Measurements from ENCODE around the gene CCDC137. TPM values are rescaled to one million over a fixed set of nuclear protein-coding genes. Genes with fewer than 3 reads are reported as not detected.

The CCDC137 gene
- total and polyA plus RNA-seq, 2 of the 13 experiments (the other 11 are each of a cell fraction or from before 2014, with no cell fraction given): 14.6 to 39.1 TPM

GRCh38 chr17:81722184-81723120 is 55.9 kb downstream of the CCDC137 start:
- TSS peak; percentile 25 for BruUV-seq (replicated peaks)
- Histone ChIP-seq H3K9me3 (ENCODE audit: low read length) (no peaks in the 10 kb centered on the region), H3K36me3 (replicated peaks in 1 of 2; ENCODE audit: control insufficient read depth in 1 of 2, insufficient read depth in 2 of 2, low read length in 2 of 2) (peaks cover 8 to 19% of the 10 kb centered on the region in 2 experiments), H3K4me2 (ENCODE audit: low read depth, low read length) (no peak overlapping the region), H3K4me3 (replicated peaks in 1 of 3; ENCODE audit: insufficient read depth in 1 of 3, low read depth in 2 of 3, low read length in 3 of 3) (no peak overlapping the region), H4K20me1 (ENCODE audit: insufficient read depth, low read length) (no peaks in the 10 kb centered on the region), H3K9ac (ENCODE audit: insufficient read depth, low read depth, low read length) (no peak overlapping the region), H3K4me1 (ENCODE audit: insufficient read depth, low read length) (peaks cover 33% of the 10 kb centered on the region), H3K27ac (ENCODE audit: extremely low read length, insufficient read depth, low read length) (peak overlapping the region; percentile 31), H3K27me3 (ENCODE audit: control insufficient read depth in 1 of 2, insufficient read depth in 2 of 2, low read length in 2 of 2) (no peaks in the 10 kb centered on the region), H2AFZ (ENCODE audit: low read length) (no peak overlapping the region), H3K79me2 (ENCODE audit: insufficient read depth, low read length) (no peaks in the 10 kb centered on the region)
- in situ Hi-C loops (cut with HindIII; ENCODE audit: extremely low pct_ligation_motif_present, low pct_unique_long_range_greater_than_20kb): no loop called here
- WGBS (ENCODE audit: low lambda C conversion rate): 58% methylated on average over 10 of the region's 10 CpGs
- DNase-seq (ENCODE audit: low spot score) (no peak), ATAC-seq (peak; percentile 20), FAIRE-seq (peak; percentile 57)
- POLR2A ChIA-PET: interaction anchor here (0.6 to 5.8 kb wide), 5 partner anchors 9 to 111 kb away, joined by 3 to 72 read pairs (median 4); partner anchors contain the start of genes CCDC137, MCRIP1, MRPL12 and SLC25A10
- intact Hi-C loops (cut with micrococcal nuclease; ENCODE audit: unreplicated experiment): no loop called here
- CTCF ChIA-PET (ENCODE audit: low intra/inter-chr PET ratio, low total read pairs): no interaction called here
- no peak for TF ChIP-seq ZNF639 (CRISPR knock-in tag; conservative IDR thresholded peaks at IDR 0.05)
- TF ChIP-seq NKX3-1 (CRISPR knock-in tag; IDR thresholded peaks at IDR 0.05): no peak
- TF ChIP-seq KLF6 (CRISPR knock-in tag; IDR thresholded peaks at IDR 0.05): no peak
- TF ChIP-seq, protein P1, sequence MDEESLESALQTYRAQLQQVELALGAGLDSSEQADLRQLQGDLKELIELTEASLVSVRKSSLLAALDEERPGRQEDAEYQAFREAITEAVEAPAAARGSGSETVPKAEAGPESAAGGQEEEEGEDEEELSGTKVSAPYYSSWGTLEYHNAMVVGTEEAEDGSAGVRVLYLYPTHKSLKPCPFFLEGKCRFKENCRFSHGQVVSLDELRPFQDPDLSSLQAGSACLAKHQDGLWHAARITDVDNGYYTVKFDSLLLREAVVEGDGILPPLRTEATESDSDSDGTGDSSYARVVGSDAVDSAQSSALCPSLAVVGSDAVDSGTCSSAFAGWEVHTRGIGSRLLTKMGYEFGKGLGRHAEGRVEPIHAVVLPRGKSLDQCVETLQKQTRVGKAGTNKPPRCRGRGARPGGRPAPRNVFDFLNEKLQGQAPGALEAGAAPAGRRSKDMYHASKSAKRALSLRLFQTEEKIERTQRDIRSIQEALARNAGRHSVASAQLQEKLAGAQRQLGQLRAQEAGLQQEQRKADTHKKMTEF (CRISPR knock-in tag; IDR thresholded peaks at IDR 0.05): no peak; the same call in 1 of the 2 replicates
- TF ChIP-seq MBNL3 (CRISPR knock-in tag; conservative IDR thresholded peaks at IDR 0.05): no peak
- no peak for TF ChIP-seq ZNF746 (CRISPR knock-in tag; IDR thresholded peaks at IDR 0.05)
- TF ChIP-seq ZNF781 (CRISPR knock-in tag; IDR thresholded peaks at IDR 0.05; ENCODE audit: borderline replicate concordance, not compliant biosample characterization): no peak
- no peak for TF ChIP-seq SYNCRIP (IDR thresholded peaks at IDR 0.05; ENCODE audit: insufficient read depth, low read depth, low read length)
- TF ChIP-seq STAG1 (CRISPR knock-in tag; IDR thresholded peaks at IDR 0.05): no peak
- TF ChIP-seq HNRNPL (IDR thresholded peaks at IDR 0.05; ENCODE audit: low read depth, low read length): peak; percentile 93
- no peak for TF ChIP-seq NR2C2 (CRISPR knock-in tag; IDR thresholded peaks at IDR 0.05; ENCODE audit: borderline replicate concordance)
- TF ChIP-seq ZNF619 (CRISPR knock-in tag; IDR thresholded peaks at IDR 0.05): no peak
- TF ChIP-seq CBX5 (CRISPR knock-in tag; IDR thresholded peaks at IDR 0.05; ENCODE audit: borderline replicate concordance): 0 out of 2 replicates have a peak, but pooled peaks have one; percentile 20
- no peak for TF ChIP-seq RXRA (CRISPR knock-in tag; IDR thresholded peaks at IDR 0.05)
- TF ChIP-seq, protein P2, sequence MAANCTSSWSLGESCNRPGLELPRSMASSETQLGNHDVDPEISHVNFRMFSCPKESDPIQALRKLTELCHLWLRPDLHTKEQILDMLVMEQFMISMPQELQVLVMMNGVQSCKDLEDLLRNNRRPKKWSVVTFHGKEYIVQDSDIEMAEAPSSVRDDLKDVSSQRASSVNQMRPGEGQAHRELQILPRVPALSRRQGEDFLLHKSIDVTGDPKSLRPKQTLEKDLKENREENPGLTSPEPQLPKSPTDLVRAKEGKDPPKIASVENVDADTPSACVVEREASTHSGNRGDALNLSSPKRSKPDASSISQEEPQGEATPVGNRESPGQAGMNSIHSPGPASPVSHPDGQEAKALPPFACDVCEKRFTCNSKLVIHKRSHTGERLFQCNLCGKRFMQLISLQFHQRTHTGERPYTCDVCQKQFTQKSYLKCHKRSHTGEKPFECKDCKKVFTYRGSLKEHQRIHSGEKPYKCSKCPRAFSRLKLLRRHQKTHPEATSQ (CRISPR knock-in tag; IDR thresholded peaks at IDR 0.05; ENCODE audit: borderline replicate concordance): no peak
- peak; percentile 100 for TF ChIP-seq MAFF (IDR thresholded peaks at IDR 0.05; ENCODE audit: low read depth, low read length)
- no peak for TF ChIP-seq ZBTB8A (CRISPR knock-in tag; IDR thresholded peaks at IDR 0.05; ENCODE audit: borderline replicate concordance, low read depth)
